ENCODE data around the gene PPP4R4. TPM values are rescaled to one million over a fixed set of nuclear protein-coding genes. Genes with fewer than 3 reads are reported as not detected.

PPP4R4 gene, protein sequence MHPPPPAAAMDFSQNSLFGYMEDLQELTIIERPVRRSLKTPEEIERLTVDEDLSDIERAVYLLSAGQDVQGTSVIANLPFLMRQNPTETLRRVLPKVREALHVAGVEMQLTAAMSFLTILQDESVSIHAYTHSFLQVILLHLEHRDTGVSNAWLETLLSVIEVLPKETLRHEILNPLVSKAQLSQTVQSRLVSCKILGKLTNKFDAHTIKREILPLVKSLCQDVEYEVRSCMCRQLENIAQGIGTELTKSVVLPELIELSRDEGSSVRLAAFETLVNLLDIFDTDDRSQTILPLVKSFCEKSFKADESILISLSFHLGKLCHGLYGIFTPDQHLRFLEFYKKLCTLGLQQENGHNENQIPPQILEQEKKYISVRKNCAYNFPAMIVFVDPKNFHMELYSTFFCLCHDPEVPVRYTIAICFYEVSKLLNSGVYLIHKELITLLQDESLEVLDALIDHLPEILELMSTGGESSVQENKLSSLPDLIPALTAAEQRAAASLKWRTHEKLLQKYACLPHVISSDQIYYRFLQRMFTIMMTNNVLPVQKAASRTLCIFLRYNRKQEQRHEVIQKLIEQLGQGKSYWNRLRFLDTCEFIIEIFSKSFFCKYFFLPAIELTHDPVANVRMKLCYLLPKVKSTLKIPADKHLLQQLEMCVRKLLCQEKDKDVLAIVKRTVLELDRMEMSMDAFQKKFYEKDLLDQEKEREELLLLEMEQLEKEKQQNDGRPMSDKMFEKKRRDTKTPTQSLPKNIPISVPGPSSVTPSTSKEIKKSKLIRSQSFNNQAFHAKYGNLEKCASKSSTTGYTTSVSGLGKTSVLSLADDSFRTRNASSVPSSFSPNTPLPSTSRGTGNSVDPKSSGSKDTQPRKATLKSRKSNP
- under 1 TPM in 1 of 3 donors, not detected in 2; 0.13 TPM for total RNA-seq
- long read RNA-seq, donor 1: 0 reads
- long read RNA-seq, donor 2: 0 reads

GRCh38 chr14:94173885-94174603, at the start of gene PPP4R4:
PPP4R4 (plus strand) TSS chr14:94174322; CDS start chr14:94174466, 144 bp downstream.
- intact Hi-C loops (cut with DNase I, micrococcal nuclease): no loop called here
- DNase-seq (peak; percentile 81 to 89 (median 86)), ATAC-seq (peak; percentile 98)
- Histone ChIP-seq H3K4me1 (ENCODE audit: low read depth) (peaks cover 8% of the 10 kb centered on the region), H3K36me3 (ENCODE audit: low read depth) (no peaks in the 10 kb centered on the region), H3K9me3 (no peaks in the 10 kb centered on the region), H3K4me3 (no peak within 1 kb of the TSS)
- TF ChIP-seq, protein P1, sequence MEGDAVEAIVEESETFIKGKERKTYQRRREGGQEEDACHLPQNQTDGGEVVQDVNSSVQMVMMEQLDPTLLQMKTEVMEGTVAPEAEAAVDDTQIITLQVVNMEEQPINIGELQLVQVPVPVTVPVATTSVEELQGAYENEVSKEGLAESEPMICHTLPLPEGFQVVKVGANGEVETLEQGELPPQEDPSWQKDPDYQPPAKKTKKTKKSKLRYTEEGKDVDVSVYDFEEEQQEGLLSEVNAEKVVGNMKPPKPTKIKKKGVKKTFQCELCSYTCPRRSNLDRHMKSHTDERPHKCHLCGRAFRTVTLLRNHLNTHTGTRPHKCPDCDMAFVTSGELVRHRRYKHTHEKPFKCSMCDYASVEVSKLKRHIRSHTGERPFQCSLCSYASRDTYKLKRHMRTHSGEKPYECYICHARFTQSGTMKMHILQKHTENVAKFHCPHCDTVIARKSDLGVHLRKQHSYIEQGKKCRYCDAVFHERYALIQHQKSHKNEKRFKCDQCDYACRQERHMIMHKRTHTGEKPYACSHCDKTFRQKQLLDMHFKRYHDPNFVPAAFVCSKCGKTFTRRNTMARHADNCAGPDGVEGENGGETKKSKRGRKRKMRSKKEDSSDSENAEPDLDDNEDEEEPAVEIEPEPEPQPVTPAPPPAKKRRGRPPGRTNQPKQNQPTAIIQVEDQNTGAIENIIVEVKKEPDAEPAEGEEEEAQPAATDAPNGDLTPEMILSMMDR (IDR thresholded peaks at IDR 0.05): no peak

DNA sequence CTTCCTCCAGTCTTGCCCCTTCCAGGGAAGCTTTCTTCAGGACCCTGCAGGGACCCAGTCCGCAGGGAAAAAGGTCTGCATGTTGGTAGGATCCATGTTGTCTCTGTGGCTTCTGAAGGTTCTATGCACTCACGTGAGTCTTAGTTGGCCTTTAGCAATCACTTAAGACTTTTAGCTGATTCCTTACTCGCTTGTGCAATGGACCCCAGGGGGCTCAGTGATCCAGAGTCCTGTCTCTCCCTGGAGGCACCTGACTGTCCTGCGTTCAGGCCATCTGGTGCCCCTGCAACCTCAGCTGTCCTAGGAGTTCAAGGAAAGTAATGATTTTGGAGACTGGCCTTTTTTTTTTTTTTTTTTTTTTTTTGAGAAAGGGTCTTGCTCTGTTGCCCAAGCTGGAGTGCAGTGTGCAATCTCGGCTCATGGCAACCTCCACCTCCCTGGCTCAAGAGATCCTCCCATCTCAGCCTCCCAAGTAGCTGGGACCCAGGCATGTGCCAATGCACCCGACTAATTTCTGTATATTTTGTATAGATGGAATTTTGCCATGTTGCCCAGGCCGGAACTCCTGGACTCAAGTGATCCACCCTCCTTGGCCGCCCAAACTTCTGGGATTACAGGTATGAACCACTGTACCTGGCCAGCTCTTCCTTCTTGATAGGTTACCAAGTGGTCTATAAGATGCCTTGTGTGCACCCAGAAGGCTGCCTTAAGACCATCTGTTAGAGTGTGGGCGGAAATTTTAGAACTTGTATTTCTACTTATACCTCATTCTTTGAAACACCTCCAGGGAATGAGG, 49.3 kb upstream of the PPP4R4 start:
- no peak for ATAC-seq
- H3K4me3 ChIP-seq: no peak overlapping the region
- intact Hi-C loops (cut with DNase I, micrococcal nuclease): no loop called here
- TF ChIP-seq, protein P1 (IDR thresholded peaks at IDR 0.05): no peak
- no peak for DNase-seq
- peaks cover 4% of the 10 kb centered on the region for H3K9me3 ChIP-seq
- H3K36me3 ChIP-seq (ENCODE audit: low read depth): no peaks in the 10 kb centered on the region
- no peaks in the 10 kb centered on the region for H3K4me1 ChIP-seq (ENCODE audit: low read depth)

DNA sequence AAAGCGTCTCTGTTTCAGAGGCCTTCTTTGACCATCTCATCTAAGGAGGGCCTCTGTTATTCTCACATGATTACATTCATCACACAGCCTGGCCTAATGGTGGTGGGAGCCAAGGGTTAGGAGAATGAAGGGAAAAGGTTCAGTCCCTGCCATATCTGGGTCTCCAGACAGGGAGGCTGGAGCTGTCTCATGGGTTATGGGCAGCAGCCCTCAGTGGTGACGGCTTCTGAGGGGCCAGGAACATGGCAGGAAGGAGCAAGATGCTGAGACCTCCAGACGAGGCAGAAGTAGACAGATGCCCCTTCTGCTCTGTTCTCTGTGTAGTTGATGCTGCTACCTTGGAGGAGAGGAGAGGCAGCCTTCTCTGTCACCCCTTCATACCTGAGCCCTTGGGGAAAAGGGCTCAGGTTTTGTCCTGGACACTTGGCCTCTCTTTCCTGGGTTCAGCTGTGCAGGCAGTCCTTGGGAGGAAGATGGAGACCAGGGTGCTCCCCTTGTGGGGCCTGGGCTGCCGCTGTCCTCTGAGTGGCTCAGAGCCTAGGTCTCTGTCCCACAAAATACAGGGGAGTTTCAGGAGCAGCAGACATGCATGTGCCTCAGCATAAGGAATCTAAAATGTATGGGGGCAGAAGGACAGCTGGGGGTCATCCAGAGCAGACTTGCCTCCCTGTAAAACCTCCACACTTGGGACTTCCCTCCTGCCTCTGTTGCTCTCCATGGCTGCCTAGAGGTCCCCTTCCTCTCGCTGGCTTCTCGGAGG, 48.3 kb upstream of the PPP4R4 start:
- DNase-seq (no peak), ATAC-seq (no peak)
- Histone ChIP-seq H3K36me3 (ENCODE audit: low read depth) (no peaks in the 10 kb centered on the region), H3K4me1 (ENCODE audit: low read depth) (no peaks in the 10 kb centered on the region), H3K9me3 (no peaks in the 10 kb centered on the region), H3K4me3 (no peak overlapping the region)
- TF ChIP-seq, protein P1 (IDR thresholded peaks at IDR 0.05): no peak
- intact Hi-C loops (cut with DNase I, micrococcal nuclease): no loop called here

GRCh38 chr14:94126419-94126677, 47.8 kb upstream of the PPP4R4 start:
- ATAC-seq: no peak

More at GRCh38 chr14:94126419-94126677, 47.8 kb upstream of the PPP4R4 start:
- Histone ChIP-seq H3K4me3 (no peak overlapping the region), H3K4me1 (ENCODE audit: low read depth) (no peaks in the 10 kb centered on the region), H3K36me3 (ENCODE audit: low read depth) (no peaks in the 10 kb centered on the region), H3K9me3 (no peaks in the 10 kb centered on the region)
- DNase-seq: no peak
- TF ChIP-seq, protein P1 (IDR thresholded peaks at IDR 0.05): no peak
- intact Hi-C loops (cut with DNase I, micrococcal nuclease): no loop called here

All from mucosa of descending colon (tissue), 3 donors.